Brain microvascular endothelial cell (primary cell): ENCODE results near the gene SCEL.

Experiments
- DNase-seq: peaks from one replicate; pipeline ENCODE4 v3.0.0-alpha.2; 2020
- H3K27ac ChIP-seq: fragments of 250-450 bp; sonication (Bioruptor Pico); 2 replicates; pipeline ENCODE4 v1.5.1; 2020; ENCODE audit warnings: mild to moderate bottlenecking, moderate library complexity
- H3K27me3 ChIP-seq: fragments of 250-450 bp; sonication (Bioruptor Pico); replicated peaks from 2 replicates; pipeline ENCODE4 v1.5.1; 2020; ENCODE audit warnings: mild to moderate bottlenecking
- H3K36me3 ChIP-seq: fragments of 250-450 bp; sonication (Bioruptor Pico); replicated peaks from 2 replicates; pipeline ENCODE4 v1.5.1; 2020; ENCODE audit warnings: mild to moderate bottlenecking
- H3K4me3 ChIP-seq: 2 replicates; pipeline ENCODE4 v1.5.1; 2011; ENCODE audit warnings: low read depth, mild to moderate bottlenecking, control low read depth, low read length, moderate library complexity
- CTCF ChIP-seq: IDR thresholded peaks from 2 replicates; pipeline ENCODE4 v1.5.1; 2011; ENCODE audit warnings: low read depth, mild to moderate bottlenecking, moderate library complexity, low read length, control low read depth, inconsistent platforms; ENCODE audit errors: missing control alignments
- in situ Hi-C: cut with HindIII; loops from 2 replicates; pipeline ENCODE4 v1.10.0; 2017; ENCODE audit warnings: low sequenced_read_pairs, low pct_ligation_motif_present

The SCEL gene

GRCh38 chr13:77536358-77536757 is 852 bp downstream of the SCEL start:
- no peaks in the 10 kb centered on the region for H3K36me3 ChIP-seq
- no peaks in the 10 kb centered on the region for H3K27me3 ChIP-seq
- no peak for DNase-seq
- TF ChIP-seq CTCF = no peak
- no peak overlapping the region for H3K27ac ChIP-seq
- in situ Hi-C loops = no loop called here
- H3K4me3 ChIP-seq = no peak overlapping the region

DNA sequence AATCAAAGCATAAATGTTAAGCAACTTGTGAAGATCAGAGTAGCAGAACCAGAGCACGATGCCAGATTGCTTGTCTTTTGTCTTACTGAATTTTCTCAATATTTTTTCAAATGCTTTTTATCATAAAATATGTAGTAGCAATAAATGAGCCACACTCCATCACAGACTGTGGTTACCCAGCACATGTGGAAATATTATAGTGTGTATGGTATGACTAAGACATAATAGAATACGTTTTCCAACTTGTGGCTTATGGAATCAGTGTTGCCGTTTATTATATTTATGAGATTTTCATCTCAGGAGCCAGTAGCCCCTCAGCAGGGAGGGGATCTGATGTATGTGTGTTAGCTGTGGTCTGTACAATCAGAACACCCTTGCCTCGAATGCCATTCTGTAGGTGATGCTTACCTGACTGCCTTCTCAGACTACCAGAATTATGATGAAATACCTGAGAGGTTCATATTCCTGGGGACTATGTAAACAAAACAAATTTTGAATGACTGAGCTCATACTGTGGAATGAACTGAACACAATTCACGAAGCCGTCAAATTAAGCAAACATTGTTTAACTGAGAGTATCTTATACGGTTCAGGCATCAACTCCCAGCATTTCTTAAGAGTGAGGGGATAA is 1.9 kb downstream of the SCEL start:
- no peak for TF ChIP-seq CTCF
- H3K27ac ChIP-seq = no peak overlapping the region
- no peak overlapping the region for H3K4me3 ChIP-seq
- H3K27me3 ChIP-seq = no peaks in the 10 kb centered on the region
- in situ Hi-C loops = no loop called here
- no peak for DNase-seq
- no peaks in the 10 kb centered on the region for H3K36me3 ChIP-seq

DNA sequence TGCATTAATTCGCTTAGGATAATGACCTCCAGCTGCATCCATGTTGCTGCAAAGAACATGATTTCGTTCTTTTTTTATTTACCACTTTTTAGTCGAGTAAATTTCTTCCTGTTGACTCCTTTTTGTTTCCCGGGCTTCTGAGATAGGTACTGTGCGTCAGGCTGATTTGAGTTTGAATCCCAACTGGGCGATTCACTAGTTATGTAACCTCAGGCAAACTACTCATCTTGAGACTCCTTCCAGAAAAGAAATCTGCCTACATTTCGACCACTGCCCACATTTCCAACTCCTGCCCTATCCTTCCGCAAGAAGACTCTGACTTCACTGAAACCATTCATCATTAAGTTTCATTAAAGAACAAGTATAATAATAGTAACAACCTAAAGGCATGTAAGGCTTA is 8.2 kb downstream of the SCEL start:
- Histone ChIP-seq H3K4me3 (no peak overlapping the region), H3K27ac (no peak overlapping the region), H3K36me3 (no peaks in the 10 kb centered on the region), H3K27me3 (no peaks in the 10 kb centered on the region)
- no peak for DNase-seq
- TF ChIP-seq CTCF = no peak
- in situ Hi-C loops = no loop called here

DNA sequence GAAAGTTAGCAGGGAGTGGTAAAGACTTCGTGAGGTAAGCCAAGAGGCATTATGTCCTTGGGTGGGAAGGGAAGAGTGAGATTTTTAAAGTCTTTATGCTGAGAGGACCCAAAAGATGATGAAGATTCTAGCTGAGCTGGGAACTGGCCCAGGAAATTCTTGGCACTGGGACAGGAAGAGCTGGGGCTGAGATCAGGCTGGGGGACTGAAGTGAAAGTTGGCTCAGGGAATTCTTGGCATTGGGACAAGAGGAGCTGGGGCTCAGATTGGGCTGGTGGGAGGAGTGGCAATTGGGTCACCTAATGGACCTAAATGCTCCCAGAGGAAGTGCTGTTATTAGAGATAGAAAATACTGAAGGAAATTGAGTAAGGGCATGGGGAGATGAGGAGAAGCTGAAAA is 8.8 kb downstream of the SCEL start:
- peak; percentile 46 for DNase-seq
- Histone ChIP-seq H3K27me3 (no peaks in the 10 kb centered on the region), H3K4me3 (no peak overlapping the region), H3K36me3 (no peaks in the 10 kb centered on the region), H3K27ac (no peak overlapping the region)
- no peak for TF ChIP-seq CTCF
- in situ Hi-C loops = no loop called here

- in situ Hi-C loops = no loop called here
- DNase-seq = no peak
- TF ChIP-seq CTCF = no peak
- no peak overlapping the region for H3K27ac ChIP-seq
- H3K36me3 ChIP-seq = no peaks in the 10 kb centered on the region
- H3K27me3 ChIP-seq = no peaks in the 10 kb centered on the region
- no peak overlapping the region for H3K4me3 ChIP-seq
These were observed 9.3 kb downstream of the SCEL start for GRCh38 chr13:77544758-77545338.
